Amygdala (tissue), 56 donors: Measurements from ENCODE around the gene RASGRP2.

Source experiments
- DNase-seq, 56 donors: peaks; one replicate each; lab custom pipeline; 2025; lab: John Stamatoyannopoulos, UW

Gene RASGRP2

DNA sequence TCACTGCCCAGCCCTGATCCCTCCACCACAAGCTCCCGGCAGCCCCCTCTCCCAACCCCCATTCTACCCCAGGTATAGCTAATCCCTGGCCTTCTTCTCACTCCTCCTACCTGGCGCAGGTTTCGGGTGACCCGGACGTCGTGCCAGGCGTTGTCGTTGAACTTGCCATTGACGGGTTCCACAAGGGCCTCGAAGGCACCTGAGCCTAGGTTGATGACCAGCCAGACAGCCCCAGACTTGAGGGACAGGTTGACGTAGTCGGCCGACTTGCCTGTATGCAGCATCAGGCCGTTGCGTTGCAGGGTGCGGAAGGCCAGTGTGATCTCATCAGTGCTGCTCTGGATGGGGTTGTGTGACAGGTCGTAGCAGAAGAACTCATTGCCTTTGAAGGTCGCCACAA is 58.4 kb downstream of the RASGRP2 start:
- DNase-seq: no peak

DNA sequence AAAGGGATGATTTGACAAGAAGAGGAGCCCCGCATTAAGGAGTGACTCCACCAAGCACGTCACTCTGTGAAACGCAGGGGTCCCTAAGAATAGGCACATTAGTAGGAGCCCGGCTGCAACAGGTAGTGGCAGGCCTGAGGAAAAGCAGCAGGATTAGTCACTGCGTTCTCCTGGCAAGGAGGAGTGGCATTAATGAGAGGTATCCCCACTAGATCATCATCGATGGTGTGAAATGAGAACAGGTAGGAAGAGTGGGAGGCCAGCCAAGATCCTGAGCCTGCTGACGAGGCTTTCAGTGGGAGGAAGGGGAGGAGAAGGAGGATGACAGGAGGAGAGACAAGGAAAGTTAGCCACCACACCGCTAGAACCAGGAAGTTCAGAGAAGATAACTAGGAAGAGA is 59.6 kb downstream of the RASGRP2 start:
- peak in 1 of 56 donors; percentile 14 for DNase-seq

DNA sequence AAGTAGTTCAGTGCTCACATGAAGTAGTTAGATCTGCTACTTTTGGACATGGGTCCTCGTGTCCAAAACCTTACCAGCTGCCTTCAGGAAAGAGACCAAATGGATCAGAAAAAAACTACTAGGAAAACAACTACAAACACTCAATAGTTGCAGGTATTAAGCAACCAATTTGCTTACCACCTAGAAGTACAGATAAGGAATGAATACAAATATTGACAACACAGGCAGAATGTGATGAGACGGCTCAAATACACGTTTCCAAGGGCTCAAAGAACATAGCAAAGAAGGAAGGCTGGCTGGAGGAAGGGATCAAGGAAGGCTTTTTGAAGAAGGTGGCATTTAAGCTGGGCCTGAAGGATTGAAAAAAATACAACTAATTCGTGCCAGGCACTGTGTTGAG is 62.8 kb downstream of the RASGRP2 start:
- DNase-seq: no peak

DNA sequence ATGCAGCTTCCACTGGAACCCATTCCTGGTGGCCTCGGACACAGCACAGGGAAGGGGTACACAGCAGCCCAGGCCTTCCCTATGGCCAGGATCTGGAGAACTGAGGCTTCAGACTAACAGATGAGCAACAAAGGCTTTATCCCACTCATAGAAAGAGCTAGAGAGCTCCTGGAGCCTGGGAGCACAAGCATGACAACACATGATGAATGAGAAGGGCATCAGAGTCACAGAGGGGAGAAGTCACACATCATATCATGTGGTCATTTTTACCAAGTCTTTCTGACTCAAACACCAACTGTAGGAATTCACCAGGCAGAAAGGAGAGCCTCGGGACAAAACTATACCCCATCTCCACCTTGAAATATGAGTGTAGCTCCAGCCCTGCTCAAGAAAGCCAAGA is 64.1 kb downstream of the RASGRP2 start:
- DNase-seq: no peak

DNA sequence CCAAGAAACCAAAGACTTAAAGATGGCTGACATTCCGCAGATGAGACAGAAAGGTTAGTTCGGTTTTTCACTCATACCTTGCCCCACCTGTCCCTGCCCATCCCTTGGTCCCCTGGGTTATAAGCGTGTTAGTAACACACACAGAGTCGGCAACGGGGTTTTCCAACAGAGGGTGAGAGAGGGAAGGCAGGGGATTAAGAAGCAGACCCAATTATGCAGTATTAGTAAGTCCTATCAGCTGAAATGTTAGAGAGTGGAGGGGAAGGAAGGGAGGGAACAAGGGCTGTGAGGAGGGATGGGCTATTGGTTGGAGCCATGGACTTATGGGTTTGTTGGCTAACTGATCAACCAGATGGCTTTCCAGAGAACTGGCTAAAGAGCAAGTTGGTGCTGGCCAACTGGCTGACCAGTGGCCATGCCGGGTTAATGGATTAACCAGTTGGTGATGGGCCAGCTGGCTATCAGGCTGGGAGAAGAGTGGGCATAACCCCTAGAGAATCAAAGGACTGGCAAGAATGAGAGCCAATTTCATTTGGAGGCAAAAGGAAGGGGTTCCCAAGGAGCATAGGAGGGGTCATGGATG is 66.4 kb downstream of the RASGRP2 start:
- no peak for DNase-seq
